HG03060 (cell line): ENCODE data around the gene MACROH2A1.

ENCODE experiments used
- ATAC-seq: cut with Tn5 transposase; IDR thresholded peaks from one replicate; pipeline ENCODE4 v1.9.1; 2021; ENCODE audit warnings: low read depth, moderate number of reproducible peaks; ENCODE audit not compliant: unreplicated experiment

Gene MACROH2A1

DNA sequence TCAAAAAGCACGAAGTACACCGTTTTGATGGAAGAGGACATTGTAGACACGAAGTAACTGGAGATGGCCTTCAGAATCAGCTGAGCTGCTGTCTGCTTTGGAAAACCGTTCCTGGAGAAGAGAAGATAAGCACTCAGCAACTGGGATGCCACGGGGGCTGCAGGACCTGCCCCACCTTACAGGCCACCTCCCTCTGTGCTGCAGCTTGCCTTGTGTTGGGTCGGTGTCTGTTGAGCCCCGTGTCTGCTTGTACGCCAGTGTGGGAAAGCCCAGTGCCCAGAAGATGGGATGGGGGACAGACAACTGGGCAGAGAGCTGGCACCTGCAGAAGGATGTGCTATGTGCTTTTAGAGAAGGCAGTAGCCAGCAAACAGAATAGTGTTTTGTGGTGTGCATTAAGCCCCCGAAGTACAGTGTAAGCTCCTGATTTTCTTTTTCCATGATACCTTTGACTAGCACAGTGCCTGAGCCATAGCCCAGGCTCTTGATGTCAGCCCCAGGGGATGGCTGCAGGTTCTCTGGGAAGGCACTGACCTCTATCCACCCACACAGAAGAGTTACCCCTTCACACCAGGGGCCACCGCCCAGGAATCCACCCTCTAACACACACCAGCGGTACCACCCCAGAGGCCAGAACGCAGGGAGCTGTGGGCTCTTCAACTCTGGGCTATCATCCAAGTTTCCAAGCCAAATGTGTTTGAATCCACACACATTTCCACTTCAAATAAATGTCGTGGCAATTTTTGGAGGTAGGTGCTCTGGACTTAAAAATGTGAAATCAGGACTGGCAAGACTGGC, 63.8 kb downstream of the MACROH2A1 start:
- no peak for ATAC-seq

DNA sequence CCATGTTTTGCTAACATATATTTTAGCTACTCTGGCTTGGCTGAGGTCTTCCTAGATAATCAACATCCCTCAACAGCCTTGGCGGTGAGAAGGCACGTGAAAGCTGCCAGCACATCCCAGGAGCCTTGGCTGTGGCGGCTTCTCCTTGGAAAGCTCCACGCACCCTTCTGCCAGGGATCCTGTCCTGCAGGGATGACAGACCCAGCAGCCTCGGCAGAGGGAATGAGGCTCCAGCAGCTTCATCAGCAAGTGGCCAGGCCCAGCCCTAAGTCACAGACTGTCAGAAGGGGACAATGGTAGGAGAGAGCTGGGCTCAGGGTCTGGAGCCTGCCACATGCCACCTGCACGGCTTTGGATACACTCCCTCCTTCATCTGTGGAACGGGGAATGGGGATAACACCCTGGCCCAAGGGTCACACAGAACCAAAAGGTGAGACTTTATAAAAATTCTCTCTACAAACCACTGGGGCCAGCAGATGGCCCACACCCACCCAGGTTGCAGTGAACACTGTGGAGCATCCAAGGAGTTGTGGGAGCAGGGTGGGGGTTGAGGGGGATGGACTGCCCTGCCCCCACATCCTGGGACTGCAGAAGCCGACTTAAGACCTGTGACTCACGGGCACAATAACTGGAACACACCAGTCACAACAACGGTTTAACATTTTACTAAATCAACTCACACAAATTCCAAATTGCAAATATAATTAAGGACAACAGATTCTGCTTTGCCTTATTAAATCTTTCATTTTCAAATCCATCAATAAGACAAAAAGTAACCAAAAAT, 65.1 kb downstream of the MACROH2A1 start:
- no peak for ATAC-seq

DNA sequence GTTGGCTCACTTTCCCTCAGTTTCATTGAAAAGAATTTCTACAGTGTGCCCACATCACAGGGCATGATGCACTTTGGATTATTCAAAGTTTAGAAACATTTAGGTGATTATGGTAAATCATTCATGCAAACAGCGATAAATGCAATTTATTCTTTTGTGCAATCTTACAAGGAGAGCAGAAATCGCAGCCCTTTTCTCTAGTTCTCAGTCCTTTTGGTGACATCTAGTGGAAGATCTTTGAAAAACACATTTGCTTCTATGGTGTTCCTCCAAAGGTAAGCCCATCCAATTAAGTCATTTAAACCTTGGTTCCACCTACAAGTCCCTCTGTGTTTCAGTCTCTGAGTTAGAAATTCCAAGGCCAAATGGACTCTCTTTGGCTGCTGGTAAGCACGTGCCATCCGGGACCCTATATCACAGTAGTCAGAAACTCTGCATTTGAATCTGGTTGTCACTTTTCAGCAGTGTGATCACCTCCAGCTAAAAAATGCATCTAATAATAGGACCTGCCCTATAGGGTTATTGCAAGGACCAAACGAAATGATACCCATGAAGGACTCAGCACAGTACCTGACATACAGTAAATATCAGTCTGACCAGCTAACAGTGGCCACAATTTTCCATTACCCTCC, 66.4 kb downstream of the MACROH2A1 start:
- no peak for ATAC-seq

DNA sequence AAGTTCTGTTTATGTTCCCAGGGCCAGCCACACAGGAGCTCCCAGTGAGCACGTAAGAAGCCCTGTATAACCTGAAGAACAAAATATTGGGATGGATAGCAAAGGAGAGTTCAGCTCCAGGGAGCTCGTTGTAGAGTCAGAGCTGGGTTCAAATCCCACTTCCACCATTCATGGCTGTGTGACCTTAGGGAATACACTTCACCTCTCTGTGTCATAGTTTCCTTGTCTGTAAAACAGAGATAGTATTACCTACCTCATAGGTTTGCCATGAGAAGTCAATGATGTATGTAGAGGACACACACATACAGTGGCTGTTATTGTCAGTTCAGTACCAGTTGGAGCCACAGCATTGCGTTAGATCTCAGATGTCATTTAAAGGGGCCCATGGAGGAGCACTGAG, 67.4 kb downstream of the MACROH2A1 start:
- no peak for ATAC-seq

DNA sequence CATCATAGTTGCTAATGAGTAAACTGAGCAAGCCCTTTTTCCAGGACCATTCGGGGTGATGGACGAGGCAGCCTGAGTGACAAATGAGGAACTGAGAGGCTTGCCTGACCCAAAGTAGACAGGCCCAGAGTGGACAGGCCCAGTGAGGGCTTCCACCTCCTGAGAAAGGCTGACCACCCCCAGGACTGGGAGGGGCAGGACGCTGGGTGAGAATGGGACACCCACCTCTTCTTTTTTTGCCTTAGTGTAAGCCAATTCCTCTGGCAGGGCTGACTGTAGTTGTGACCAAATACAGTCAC, 68.3 kb downstream of the MACROH2A1 start:
- ATAC-seq: no peak

DNA sequence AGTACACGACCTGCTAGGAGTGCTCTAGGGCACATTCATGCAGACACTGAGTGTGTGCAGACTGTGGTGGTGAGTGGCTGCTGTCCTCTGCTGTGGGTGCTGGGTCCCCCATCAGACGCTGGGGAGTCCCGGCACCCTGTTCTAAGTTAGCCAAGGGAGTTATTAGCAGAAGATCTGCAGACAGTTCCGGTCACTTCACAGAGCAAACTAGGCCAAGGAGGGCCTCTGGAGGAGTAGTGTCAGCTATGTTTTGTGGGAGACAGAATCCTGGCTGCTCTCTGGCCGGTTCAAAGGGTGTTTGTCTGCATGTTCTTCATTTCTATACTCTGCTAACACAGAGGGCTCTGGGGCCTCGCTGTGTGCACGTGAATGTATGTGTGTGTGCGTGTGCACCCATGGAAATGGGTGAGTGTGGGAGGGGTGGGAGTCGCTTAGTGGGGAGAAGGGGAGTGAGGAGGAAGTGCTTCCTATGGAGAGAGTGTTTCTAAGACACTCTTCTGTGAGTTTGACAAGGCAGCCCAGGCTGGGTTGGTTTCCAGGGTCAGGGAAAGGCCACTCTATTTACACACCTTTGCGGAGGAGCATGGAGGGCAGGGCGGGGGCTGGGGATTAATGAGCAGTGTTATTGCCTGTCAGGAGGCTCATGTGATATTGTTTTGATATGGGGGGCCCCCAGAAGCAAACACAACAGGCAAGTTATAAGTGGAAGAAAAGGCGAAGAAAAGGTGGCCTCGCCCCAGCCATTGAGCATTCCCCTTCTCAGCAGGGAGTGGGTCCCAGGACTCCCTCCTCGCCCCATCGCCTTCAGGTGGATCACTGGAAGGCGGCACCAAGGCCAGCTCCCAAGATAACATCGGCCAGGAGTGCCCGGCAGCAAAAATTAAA, 68.9 kb downstream of the MACROH2A1 start:
- ATAC-seq: no peak

DNA sequence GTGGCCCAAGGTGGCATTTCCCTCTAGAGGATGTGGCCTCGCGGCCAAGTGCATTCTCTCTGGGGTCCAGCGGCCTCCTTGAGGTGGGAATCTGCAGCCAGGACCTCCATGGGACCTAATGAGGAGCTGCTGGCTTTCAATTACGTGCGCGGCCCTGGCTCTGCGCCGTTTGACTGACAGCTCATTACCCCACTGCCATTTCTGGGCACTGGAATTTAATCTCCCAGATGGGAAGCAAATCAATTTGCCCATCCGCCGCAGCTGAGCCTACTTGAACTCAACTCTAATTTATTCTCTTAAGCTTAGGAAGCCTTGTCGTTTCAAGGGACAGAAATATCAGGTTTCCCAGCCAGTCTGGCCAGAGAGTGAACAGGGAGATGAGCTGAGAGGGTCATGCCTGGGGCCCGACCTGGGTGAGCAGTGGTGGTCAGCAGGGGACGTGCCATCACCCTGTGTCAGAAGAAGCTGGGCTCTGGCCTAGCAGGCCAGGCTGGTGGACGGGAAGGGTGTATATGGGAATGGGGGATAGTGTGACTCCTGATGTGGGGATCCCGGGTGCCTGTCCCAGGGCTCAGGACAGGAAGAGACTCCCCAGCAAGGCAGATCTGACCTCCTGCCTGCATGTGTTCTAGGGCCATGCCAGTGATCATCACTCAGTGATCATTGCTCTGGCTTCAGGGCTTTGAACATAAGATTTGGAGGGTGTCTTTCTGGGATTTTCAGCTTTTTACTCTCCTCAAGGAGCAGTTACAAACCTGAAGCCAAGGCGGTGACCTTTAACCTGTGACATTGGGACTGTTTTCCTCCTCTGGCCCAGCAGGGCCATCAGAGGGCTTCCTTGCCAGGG, 69.7 kb downstream of the MACROH2A1 start:
- ATAC-seq: no peak

DNA sequence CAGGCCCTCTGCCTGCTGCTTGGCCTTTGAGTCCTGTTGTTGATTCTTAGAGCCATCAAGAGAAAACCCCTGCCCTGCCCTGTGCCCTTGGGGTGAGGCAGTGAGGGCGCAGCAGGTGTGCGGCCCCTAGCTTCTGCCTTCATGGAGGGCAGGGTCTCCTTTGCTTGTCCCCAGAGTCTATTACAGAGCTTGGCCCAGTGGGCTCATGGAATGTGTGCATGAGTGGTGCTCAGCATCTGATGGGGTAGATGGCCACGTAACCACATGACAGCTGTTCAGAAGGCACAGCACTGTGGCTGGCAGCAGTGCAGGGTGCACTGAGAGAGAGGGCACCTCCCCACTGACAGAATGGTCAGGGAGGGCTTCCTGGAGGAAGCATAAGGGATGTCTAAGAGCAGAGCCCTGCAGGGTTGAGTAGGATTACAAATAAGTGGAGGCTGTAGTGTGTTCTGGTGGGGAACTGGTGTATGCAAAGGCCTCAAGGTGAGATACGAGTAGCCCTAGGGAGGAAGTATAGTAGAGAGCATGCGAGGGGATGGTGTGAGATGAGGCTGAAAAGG, 70.8 kb downstream of the MACROH2A1 start:
- ATAC-seq: no peak

DNA sequence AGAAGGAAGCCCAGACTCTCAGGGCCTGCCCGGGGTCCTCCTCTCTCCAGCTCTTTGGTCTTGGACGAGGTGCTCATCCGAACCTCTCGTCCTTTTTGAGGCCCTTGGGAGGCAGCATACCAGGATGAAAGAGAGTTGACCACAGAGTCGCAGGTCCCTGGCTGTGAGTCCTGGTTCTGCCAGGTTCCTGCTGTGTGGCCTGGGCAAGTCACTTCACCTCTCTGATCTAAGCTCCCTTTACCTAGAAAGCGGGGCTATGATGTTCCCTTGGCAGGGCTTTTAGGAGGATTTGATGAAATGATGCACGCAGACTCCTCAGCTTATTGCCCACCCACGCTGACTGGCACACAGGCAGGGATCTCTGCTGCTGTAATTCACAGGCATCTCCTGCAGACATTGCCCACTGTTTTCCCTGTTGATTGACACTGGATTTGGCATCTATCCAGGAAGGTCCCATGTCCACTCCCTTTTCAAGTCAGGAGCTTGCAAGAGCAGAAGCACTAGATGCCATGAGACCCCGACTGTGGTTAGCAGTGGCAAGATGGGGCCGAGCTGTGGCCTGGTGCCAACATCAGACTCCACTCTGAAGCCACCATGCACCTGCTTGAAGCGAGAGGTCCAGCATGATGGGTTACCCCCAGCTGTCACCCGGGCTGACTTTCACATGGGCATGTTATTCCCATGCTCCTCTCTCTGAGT, 71.5 kb downstream of the MACROH2A1 start:
- no peak for ATAC-seq

DNA sequence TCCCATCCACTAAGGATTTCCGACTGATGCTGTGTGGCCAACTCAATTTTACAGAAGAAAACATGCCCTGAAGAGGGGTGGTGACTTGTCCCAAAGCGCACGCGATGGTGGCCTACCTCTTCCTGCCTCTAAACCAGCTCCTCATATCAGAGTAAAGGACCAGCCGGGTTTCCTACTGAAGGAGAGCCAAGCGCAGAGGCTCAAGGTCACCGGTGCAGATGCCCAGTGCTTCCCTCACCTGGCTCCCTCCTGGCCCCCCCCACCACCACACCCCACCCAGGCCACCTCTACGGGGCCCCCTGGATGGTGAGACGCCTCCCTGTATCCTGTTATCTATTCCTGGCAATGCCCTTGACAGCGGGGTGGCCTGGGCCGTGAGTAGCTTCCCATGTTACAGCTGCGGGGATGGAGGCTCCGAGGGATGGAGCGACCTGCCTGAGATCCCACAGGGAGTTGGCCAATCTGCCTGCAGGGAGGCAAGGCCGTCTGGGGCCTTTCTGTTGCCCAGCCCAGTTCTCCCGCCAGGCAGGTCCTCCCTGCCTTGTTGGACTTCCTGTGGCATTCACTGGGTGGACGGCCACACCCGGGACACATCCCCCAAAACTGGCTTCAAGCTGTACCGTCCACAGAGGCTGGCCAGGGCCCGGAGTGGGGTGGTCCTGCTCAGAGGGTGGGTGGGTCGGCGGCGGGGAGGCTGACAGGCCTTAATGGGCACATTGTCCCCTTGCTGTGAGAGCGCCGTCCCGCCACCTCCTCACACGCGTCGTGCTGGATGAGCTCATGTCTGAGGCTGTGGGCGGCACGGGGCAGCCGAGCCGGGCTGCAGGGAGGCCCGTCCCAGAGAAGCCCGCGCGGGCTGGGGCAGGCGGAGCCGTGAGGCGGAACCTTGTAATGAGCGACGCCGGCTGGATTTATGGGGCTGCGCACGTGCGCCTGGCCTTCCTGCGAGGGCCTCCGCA, 72.5 kb downstream of the MACROH2A1 start:
- ATAC-seq: no peak

DNA sequence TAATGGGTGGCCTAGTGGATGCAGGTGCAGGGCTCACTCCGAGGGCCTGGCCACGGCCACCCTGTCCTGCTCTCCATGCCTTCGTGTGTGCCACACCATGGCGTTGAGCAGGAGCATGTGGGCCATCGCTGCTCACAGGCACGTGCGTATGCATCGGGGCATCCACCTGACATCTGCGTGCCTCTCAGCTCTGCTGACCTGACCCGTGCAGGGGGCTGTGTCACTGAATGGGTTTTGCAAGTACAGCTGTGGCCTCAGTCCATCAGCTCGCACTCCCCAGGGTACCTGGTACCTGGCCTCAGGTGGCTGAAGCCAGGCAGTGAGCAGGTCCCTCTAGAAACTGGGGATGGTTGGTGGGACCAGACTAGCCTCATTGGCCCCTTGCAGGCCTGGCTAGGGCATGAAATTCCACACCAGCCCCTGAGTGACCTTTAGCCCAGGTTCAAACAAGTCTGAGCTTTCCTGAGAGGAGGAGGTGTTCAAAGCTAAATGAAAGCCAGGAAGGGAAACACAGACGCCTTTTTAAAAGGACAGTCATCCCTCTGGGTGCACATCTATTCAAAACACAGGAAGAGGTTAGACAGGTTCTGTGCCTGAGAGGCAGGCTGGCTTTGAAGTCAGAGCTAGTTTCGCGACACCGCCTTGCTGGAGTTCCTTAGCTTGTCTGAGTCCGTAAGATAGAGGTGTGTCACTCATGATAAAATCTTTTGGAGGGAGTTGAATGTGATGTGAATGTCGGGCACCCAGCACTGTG, 74.0 kb downstream of the MACROH2A1 start:
- no peak for ATAC-seq

DNA sequence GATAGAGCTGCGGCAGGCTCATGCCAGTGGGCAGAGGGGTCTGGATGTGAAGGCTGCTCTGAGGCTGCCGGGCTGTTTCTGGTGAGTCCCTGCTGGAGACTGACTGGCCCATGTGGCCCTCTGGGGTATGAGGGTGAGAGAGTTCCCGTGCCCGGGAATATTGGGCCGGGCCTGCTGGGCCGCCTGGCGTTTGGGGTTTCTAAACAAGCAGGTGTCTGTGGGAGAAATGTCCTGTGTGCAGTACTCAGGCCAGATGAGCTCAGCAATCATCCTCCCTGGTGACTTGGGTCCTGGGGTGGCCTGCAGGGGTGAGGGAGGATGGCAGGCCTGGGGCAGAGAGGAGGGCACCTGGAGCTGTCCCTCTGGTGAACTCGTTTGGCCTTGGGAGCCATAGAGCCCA, 74.9 kb downstream of the MACROH2A1 start:
- no peak for ATAC-seq

DNA sequence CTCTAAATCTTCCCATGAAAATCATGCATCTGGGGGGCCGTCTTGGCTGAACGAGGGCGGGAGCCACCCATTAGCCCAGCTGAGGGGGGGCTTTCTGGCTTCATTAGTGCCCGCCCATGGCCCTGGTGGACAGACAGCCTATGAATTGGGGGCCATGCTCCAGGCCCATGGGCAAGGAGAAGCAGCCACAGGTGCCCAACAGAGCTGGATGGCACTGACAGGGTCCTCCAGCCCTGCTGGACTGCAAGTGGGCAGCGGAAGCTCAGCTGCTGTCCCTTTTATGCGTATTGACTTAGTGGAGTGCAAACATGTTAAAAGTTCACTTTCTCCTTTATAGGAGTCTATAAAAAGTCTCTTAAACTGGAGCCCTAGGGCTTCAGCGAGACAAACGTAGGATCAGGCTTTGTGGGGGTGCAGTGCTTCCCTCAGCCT, 75.3 kb downstream of the MACROH2A1 start:
- no peak for ATAC-seq

DNA sequence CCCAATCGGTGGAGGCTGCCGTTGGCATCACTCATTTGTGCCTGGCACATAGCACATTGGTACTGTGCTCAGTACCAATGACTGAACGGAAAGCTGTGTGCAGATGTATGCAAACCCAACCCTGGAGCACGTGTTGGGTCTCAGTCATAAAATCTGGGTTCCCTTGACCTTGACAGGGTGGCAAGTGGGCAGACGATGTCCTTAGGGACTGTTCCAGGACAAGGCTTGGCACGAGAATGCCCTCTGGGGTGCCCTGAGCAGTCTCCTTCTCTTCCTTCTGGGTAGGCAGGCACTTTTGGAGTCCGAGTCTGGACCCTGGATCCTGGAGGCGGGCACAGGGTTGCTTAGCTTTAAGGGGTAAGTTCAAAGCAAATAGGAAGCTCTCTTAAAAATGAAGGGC, 75.8 kb downstream of the MACROH2A1 start:
- ATAC-seq: no peak

DNA sequence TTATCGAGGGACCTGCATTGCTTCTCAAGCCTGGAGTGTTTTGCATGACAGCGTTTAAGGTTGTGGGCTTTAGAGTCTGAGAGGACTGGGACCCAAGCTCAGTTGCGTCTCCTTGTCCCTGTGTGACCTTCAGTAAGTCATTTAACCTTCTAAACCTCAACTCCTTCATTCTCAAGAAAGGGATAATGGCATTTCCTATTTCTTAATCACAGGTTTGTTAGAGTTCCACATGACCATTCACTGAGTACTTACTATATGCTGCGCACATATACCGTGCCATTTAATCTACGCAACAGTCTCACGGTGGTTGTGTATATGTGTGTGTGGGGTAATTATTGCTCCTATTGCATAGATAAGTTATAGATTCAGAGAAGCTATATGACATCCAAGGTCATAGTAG, 76.3 kb downstream of the MACROH2A1 start:
- no peak for ATAC-seq

DNA sequence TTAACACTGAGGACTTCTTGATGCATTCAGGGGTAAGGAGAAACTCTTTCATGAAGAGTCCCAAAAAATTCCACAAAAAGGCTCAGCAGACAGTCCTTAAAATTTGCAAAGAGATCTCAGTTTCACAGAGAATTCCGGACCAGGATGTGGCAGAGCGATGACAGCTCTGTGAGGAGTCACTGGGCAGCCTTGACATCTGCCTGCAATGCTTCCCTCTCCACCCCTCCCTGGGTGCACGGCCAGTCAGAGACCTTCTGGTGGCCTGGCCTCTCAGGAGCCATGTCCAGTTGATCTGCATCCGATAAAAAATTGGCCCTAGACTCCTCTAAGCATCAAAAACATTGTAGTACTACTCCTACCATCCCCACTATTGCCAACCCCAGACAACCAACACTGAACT, 76.8 kb downstream of the MACROH2A1 start:
- no peak for ATAC-seq
